ENCODE results near the gene ANKS1B. TPM values are rescaled to one million over a fixed set of nuclear protein-coding genes. Genes with fewer than 3 reads are reported as not detected.

ANKS1B gene
- total RNA-seq, 4 donors from 2014 or later = 0.88 to 10.7 (median 4.4) TPM

- TF ChIP-seq CTCF (IDR thresholded peaks at IDR 0.05) (no peak), POLR2A (IDR thresholded peaks at IDR 0.05) (no peak)
- Histone ChIP-seq H3K36me3 (no peaks in the 10 kb centered on the region), H3K27ac (no peak overlapping the region), H3K4me1 (no peaks in the 10 kb centered on the region), H3K9me3 (no peaks in the 10 kb centered on the region), H3K27me3 (no peaks in the 10 kb centered on the region), H3K4me3 (no peak overlapping the region)
- DNase-seq = no peak
Measured at GRCh38 chr12:98830657-98831056, 1154.1 kb downstream of the ANKS1B start.

- H3K27ac ChIP-seq = no peak overlapping the region
- H3K9me3 ChIP-seq = no peaks in the 10 kb centered on the region
- TF ChIP-seq CTCF (IDR thresholded peaks at IDR 0.05) (no peak), POLR2A (IDR thresholded peaks at IDR 0.05) (no peak)
- no peaks in the 10 kb centered on the region for H3K4me1 ChIP-seq
- H3K4me3 ChIP-seq = no peak overlapping the region
- H3K36me3 ChIP-seq = no peaks in the 10 kb centered on the region
- DNase-seq = no peak
- no peaks in the 10 kb centered on the region for H3K27me3 ChIP-seq
Measured at GRCh38 chr12:98828802-98829600, 1155.7 kb downstream of the ANKS1B start.

GRCh38 chr12:98823012-98823411 lies 1161.7 kb downstream of the ANKS1B start:
- Histone ChIP-seq H3K27me3 (no peaks in the 10 kb centered on the region), H3K4me3 (no peak overlapping the region), H3K36me3 (no peaks in the 10 kb centered on the region), H3K27ac (no peak overlapping the region), H3K4me1 (no peaks in the 10 kb centered on the region), H3K9me3 (no peaks in the 10 kb centered on the region)
- DNase-seq = no peak
- no peak for TF ChIP-seq CTCF (IDR thresholded peaks at IDR 0.05)
- no peak for TF ChIP-seq POLR2A (IDR thresholded peaks at IDR 0.05)

GRCh38 chr12:98821866-98822265 lies 1162.9 kb downstream of the ANKS1B start:
- no peak overlapping the region for H3K27ac ChIP-seq
- no peak for DNase-seq
- H3K4me1 ChIP-seq = no peaks in the 10 kb centered on the region
- H3K27me3 ChIP-seq = no peaks in the 10 kb centered on the region
- TF ChIP-seq CTCF (IDR thresholded peaks at IDR 0.05) = no peak
- no peak for TF ChIP-seq POLR2A (IDR thresholded peaks at IDR 0.05)
- H3K9me3 ChIP-seq = no peaks in the 10 kb centered on the region
- H3K4me3 ChIP-seq = no peak overlapping the region
- no peaks in the 10 kb centered on the region for H3K36me3 ChIP-seq

- DNase-seq = no peak
- H3K9me3 ChIP-seq = no peaks in the 10 kb centered on the region
- no peak overlapping the region for H3K27ac ChIP-seq
- no peaks in the 10 kb centered on the region for H3K4me1 ChIP-seq
- no peak for TF ChIP-seq POLR2A (IDR thresholded peaks at IDR 0.05)
- TF ChIP-seq CTCF (IDR thresholded peaks at IDR 0.05) = no peak
- H3K36me3 ChIP-seq = no peaks in the 10 kb centered on the region
- H3K4me3 ChIP-seq = no peak overlapping the region
- H3K27me3 ChIP-seq = no peaks in the 10 kb centered on the region
Measured at GRCh38 chr12:98821232-98821631, 1163.5 kb downstream of the ANKS1B start.

All from Peyer's patch (tissue), 4 donors.